Parathyroid adenoma (tissue), 2 donors: ENCODE measurements around the gene STRIP2.

Experiments
- H2AFZ ChIP-seq: fragments of 300-600 bp; sonication (generic); one replicate; pipeline ENCODE4 v1.7.0; 2017; ENCODE audit warnings: antibody characterized with exemption, mild to moderate bottlenecking
- H3K27ac ChIP-seq: fragments of 300-600 bp; sonication (generic); one replicate; pipeline ENCODE4 v1.7.0; 2017
- H3K27me3 ChIP-seq: fragments of 300-600 bp; sonication (generic); one replicate; pipeline ENCODE4 v1.7.0; 2017; ENCODE audit warnings: low read length; ENCODE audit not compliant: control insufficient read depth, insufficient read depth
- H3K36me3 ChIP-seq: fragments of 300-600 bp; sonication (generic); one replicate; pipeline ENCODE4 v1.7.0; 2017; ENCODE audit warnings: low read length; ENCODE audit not compliant: control insufficient read depth, insufficient read depth
- H3K4me1 ChIP-seq: fragments of 300-600 bp; sonication (generic); one replicate; pipeline ENCODE4 v1.7.0; 2017; ENCODE audit warnings: control low read depth
- H3K4me2 ChIP-seq: fragments of 300-600 bp; sonication (generic); one replicate; pipeline ENCODE4 v1.7.0; 2017; ENCODE audit warnings: low read length
- H3K4me3 ChIP-seq: fragments of 300-600 bp; sonication (generic); one replicate; pipeline ENCODE4 v1.7.0; 2017; ENCODE audit warnings: low read depth, low read length
- H3K79me2 ChIP-seq: fragments of 300-600 bp; sonication (generic); one replicate; pipeline ENCODE4 v1.7.0; 2017; ENCODE audit warnings: control low read depth
- H3K9ac ChIP-seq: fragments of 300-600 bp; sonication (generic); one replicate; pipeline ENCODE4 v1.7.0; 2017; ENCODE audit warnings: mild to moderate bottlenecking
- H3K9me3 ChIP-seq: fragments of 300-600 bp; sonication (generic); one replicate; pipeline ENCODE4 v1.7.0; 2017; ENCODE audit warnings: low read length; ENCODE audit not compliant: control insufficient read depth
- TF ChIP-seq, protein P1 (sequence below): fragments of 300-600 bp; sonication (generic); IDR thresholded peaks from one replicate; pipeline ENCODE4 v1.7.0; 2017; ENCODE audit warnings: antibody characterized with exemption, mild to moderate bottlenecking
- donor health status: primary hyperparathyroidism.

STRIP2 gene

DNA sequence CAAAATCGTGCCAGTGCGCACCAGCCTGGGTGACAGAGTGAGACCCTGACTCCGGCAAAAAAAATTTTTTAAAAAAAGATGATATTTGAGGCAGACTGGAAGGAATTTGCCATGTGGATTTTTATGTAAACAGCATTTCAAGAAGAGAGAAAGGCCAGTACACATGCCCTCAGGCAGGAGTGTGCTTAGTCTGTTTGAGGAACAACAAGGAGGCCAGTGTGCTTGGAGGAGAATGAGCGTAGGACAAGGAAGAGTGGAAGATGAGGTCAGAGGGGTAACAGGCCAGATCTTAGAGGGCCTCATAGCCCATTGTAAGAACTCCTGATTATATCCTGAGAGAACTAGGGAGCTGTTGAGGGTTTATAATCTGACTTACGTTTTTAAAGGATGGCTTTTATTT lies 17.2 kb upstream of the STRIP2 start:
- TF ChIP-seq, protein P1, sequence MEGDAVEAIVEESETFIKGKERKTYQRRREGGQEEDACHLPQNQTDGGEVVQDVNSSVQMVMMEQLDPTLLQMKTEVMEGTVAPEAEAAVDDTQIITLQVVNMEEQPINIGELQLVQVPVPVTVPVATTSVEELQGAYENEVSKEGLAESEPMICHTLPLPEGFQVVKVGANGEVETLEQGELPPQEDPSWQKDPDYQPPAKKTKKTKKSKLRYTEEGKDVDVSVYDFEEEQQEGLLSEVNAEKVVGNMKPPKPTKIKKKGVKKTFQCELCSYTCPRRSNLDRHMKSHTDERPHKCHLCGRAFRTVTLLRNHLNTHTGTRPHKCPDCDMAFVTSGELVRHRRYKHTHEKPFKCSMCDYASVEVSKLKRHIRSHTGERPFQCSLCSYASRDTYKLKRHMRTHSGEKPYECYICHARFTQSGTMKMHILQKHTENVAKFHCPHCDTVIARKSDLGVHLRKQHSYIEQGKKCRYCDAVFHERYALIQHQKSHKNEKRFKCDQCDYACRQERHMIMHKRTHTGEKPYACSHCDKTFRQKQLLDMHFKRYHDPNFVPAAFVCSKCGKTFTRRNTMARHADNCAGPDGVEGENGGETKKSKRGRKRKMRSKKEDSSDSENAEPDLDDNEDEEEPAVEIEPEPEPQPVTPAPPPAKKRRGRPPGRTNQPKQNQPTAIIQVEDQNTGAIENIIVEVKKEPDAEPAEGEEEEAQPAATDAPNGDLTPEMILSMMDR, result no peak
- Histone ChIP-seq H3K27ac (no peak overlapping the region), H3K4me3 (no peak overlapping the region), H3K9me3 (no peaks in the 10 kb centered on the region), H3K4me1 (no peaks in the 10 kb centered on the region), H3K36me3 (no peaks in the 10 kb centered on the region), H3K9ac (no peak overlapping the region), H2AFZ (no peak overlapping the region), H3K79me2 (no peaks in the 10 kb centered on the region), H3K27me3 (no peaks in the 10 kb centered on the region), H3K4me2 (no peak overlapping the region)

DNA sequence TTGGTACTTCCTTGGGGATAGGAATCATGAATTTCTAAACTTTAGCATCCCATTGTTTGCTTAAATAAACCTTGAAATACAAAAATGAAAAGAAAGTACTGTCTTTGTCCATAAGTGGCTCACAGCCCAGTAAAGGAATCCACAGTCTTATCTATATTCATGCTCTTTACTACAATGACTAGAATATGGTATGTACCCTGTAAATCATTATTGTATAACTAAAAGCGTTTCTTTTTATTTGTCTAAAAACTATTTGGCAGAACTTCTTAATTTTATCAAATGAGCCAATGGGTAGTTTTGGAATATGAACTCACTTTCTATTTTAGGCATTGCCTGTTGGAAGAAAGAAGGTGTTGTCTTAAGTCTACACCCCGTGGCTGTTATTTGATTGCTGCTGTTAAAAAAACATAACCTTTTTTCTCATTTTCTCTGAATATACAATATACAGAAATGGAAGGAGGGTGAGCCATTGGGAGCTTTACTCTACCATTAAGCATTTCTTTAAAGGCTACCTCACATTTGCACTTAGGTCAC lies 12.4 kb upstream of the STRIP2 start:
- Histone ChIP-seq H3K27me3 (no peaks in the 10 kb centered on the region), H2AFZ (no peak overlapping the region), H3K9ac (no peak overlapping the region), H3K79me2 (no peaks in the 10 kb centered on the region), H3K4me3 (no peak overlapping the region), H3K27ac (no peak overlapping the region), H3K9me3 (no peaks in the 10 kb centered on the region), H3K4me2 (no peak overlapping the region), H3K36me3 (no peaks in the 10 kb centered on the region), H3K4me1 (no peaks in the 10 kb centered on the region)
- TF ChIP-seq, protein P1, result no peak

DNA sequence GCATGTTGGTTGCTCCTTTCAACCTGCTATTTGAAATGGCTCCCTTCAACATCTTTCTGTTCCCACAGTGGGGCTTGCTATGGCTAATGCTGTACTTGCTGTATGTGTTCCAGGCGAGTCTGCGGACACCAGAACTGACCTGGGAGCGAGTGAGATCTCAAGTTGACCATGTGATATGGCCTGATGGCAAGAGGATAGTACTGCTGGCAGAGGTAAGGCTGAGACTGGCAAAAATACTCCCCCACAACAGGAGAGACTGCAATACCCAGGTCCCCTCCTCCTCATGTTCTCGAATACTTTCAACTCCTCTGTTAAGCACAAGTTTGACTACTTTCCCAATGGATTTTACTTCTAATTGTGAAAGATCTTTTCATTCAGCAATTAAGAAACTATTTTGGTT lies 11.5 kb upstream of the STRIP2 start:
- no peaks in the 10 kb centered on the region for H3K36me3 ChIP-seq
- H3K27me3 ChIP-seq, result no peaks in the 10 kb centered on the region
- H3K9ac ChIP-seq, result no peak overlapping the region
- TF ChIP-seq, protein P1, result no peak
- H3K9me3 ChIP-seq, result no peaks in the 10 kb centered on the region
- no peaks in the 10 kb centered on the region for H3K4me1 ChIP-seq
- no peak overlapping the region for H2AFZ ChIP-seq
- no peak overlapping the region for H3K4me3 ChIP-seq
- H3K4me2 ChIP-seq, result no peak overlapping the region
- no peaks in the 10 kb centered on the region for H3K79me2 ChIP-seq
- no peak overlapping the region for H3K27ac ChIP-seq

DNA sequence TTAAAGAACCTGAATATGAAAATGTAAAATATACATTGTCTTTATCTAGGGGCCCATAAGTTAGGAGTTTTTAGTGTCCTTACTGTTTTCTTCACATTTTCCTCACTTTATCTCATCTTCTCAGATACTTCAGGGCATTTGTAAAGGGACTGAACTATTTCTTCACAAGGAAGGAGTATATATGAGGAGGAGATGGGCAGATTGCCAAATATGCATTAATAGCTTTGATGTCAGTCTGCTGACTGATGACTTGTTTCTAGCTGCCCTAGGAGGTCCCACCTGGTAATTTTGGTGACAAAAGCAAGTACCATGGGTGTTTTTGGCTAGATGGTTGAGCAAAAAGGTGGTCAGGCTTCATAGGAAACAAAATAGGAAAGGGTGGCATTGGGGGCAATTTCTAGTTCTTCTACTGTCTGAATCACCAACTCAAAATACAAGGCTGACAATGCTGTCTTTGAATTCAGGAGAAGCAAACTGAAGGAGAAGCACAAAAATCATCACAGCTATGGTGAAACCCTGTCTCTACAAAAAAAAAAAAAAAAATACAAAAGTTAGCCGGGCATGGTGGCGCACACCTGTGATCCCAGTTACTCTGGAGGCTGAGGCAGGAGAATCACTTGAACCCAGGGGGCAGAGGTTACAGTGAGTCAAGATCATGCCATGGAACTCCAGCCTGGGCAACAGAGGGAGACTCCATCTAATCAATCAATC lies 10.4 kb upstream of the STRIP2 start:
- Histone ChIP-seq H3K27me3 (no peaks in the 10 kb centered on the region), H3K4me1 (no peaks in the 10 kb centered on the region), H3K79me2 (no peaks in the 10 kb centered on the region), H3K9me3 (no peaks in the 10 kb centered on the region), H3K4me2 (no peak overlapping the region), H2AFZ (no peak overlapping the region), H3K27ac (no peak overlapping the region), H3K4me3 (no peak overlapping the region), H3K9ac (no peak overlapping the region), H3K36me3 (no peaks in the 10 kb centered on the region)
- TF ChIP-seq, protein P1, result no peak

DNA sequence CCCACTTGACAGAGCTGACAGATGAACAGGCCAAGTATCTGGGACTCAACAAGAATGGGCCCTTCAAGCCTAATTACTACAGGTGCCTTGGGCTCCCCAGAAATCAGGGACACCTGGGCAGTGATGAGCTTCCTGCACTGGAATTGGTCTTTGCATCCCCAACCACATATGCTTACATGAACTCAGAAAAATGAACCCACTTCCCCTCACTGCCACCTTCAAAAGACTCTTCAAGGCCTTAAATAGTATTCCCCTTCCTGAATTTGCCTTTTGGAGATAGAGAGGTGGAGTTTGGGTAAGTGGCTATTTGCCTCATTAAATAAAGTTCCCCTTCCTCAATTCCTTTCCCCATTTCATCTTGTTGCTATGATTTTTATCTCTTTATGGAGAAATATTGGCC lies 7.8 kb upstream of the STRIP2 start:
- Histone ChIP-seq H3K79me2 (no peaks in the 10 kb centered on the region), H3K4me1 (no peaks in the 10 kb centered on the region), H3K9me3 (no peaks in the 10 kb centered on the region), H3K27me3 (no peaks in the 10 kb centered on the region), H2AFZ (no peak overlapping the region), H3K9ac (no peak overlapping the region), H3K4me2 (no peak overlapping the region), H3K36me3 (no peaks in the 10 kb centered on the region), H3K4me3 (no peak overlapping the region), H3K27ac (no peak overlapping the region)
- TF ChIP-seq, protein P1, result no peak
